Measurements from ENCODE around the gene NECAB2.

Gene NECAB2

DNA sequence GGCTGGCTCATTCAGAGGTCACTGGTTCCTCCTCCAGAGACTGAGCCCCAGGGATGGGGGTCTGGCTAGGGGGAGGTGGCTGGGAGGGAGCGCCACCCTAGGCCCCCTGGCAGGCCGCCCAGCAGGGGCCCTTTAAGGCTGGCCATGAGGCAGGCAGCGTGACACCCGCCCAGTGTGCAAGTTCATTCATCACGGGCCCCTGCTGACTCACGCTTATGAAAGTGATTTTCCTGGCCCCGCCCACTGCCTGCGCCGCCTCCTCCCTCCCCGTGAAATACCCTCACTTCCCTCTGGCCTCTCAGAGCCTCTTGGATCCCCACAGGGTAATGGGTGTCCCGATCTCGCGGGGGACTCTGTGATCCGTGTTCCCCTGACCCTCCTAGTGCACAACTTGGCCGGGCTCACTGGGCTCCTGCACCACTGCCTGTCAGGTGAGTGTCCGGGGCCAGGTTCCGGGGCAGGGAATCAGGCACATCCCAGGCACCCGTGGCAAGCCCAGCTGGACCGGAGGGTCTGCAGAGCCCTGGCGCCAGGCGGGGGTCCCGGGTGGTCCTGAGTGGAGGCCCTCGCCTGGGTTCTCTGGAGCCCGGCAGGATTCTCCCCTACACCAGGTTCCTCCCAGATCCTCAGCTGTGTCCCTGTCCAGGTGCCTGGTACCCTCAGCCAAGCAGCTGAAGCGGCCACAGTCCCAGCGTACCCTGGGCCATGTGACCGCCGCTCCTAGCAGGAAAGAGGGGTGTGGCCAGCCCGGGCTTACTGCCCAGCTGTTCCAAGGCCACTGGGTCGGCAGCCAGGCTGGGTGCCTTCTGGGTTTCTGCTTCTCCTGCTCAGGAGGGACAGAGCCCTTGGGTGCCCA is 14.9 kb upstream of the NECAB2 start, which contains the start of gene OSGIN1:
OSGIN1 (plus strand) TSS at position 301 of the 856 bp plus-strand sequence. CDS start 4,432 bp downstream, outside the sequence.
- peak; percentile 51 for DNase-seq

DNA sequence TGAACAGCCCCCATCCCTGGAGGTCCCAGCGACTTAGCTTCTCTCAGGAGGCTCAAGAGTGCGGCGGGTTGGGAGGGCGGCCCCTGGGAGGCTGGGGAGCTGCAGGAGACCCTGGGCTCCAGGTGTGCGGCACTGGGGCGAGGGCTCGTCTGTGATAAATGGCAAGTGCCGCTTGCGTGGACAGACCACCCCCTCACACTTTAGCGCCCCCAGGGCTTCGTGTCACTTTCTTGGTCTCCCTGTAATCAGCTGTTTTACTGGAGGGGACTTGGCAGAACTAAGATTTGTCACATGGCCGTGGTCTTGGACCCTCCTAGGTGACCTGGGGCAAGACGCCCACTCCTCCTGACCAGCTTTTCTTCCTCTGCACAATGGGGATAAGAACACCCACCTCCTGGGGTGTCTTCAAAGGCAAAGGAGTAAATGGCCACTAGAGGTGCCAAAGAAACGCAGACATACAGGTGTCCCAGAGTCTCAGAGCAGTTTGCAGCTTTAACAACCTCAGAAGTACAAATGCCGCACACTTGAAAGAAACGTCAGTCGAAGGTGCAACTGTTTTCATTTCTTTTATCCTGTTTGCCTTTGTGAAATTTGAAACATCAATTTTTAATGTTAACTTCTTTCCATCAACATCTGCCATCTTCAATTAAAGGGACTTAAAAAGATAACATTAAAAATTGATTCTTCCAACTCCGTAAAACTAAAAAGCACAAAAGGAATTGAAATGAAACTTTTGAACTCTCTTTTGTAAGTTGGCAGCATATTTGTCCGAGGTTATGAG is 14.1 kb upstream of the NECAB2 start:
- no peak for DNase-seq

DNA sequence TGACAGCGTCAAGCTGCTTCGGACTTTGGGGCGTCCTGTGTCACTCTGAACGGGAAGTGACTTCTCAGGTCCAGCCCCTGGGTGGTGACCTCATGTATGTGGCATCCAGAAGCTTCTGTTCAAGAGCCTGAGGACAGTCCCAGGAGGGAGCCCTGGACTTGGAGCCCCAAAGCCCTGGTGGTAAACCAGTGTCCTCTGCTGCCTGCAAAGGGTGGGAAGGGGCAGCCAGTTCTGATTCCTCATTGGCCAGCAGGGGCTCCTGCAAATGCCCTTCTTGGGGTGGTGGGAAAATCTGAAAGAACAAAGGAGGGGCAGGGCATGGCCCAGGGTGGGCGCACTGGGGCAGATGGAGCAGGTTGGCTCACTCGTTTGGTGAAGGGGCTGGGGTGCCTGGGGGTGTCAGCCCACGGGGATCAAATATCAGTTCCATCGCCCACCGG is 13.4 kb upstream of the NECAB2 start:
- DNase-seq: no peak

DNA sequence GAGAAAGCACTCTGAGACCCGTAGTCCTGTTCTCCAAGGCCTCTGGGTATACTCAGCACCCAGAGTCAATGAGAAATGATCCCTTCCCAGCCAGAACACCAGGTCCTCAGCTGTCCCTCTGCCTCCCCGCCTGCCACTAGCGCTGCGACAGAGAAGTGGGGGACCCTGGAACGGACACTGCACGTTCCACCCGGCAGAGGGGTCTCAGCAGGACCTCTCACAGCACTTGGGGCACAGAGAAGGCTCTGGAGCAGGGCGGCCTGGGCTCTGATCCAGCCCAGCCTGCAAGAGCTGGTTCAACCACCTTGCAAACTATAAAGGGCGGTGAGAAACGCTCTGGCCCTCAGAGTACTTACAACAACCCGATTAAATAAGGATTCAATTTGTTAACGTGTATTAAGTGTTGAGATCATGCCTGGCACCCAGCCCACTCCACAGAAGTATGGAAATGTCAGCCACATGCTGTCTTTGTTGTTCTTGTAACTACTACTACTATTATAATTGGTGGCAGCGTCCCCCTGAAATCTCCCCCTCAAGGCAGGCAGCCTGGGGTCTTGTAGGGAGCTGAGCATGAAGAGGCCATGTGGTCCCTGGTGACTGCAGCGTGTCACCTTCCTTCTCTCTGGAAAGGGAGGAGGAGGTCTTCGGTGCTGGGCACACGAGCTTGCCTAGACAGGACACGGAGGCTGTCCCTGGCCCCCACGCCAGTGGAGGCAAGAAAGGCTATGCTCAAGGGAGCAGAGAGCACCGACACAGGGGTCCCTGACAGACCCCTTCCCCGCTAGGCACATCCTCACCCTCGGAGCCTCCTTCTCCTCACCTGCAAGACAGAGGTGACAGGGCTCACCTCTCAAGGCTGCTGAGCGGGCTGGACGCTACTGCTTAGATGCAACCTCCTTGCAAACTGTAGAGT is 12.6 kb upstream of the NECAB2 start:
- no peak for DNase-seq

DNA sequence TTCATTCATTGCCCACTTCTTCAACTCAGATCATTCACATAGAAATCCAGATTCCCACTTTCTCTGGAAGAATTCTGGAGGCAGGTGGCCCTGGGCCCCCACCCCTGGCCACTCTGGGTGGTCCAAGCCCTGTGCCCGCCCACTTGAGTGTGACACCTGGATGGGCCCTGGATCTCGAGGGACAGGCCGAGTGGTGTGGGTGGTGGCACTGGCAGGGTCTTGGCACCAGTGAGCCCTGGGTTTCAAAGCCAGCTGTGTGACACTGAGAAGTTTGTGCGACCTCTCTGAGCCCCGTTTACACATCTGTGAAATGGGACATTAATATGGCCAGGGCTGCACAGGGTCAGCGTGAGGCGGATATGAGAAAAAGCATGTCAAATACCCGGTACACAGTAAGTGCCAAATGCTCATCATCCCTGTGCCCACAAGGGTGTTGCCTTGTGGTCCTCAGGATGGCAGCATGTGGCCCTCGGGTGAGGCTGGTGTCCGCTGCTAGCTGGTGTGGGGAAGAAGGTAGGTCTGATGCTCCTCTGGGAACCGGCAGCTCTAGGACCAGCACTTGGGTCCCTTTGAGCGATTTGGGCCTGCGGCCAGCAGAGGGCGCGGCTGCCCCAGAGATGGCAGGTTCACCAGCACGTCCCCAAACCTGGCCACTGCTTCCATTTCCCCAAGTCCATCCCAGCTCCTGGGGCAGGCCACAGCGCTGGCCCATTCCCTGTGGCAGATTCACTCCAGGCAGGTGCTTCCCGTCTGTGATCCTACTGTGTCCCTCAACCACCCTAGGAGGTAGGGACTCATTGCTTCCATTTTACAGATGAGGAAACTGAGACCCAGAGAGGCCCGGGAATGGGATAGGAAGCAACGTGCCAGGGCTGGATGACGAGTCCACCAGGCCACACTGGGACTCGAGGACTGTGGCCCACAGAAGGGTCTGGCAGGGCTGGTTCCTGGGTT is 11.4 kb upstream of the NECAB2 start:
- peak; percentile 70 for DNase-seq

DNA sequence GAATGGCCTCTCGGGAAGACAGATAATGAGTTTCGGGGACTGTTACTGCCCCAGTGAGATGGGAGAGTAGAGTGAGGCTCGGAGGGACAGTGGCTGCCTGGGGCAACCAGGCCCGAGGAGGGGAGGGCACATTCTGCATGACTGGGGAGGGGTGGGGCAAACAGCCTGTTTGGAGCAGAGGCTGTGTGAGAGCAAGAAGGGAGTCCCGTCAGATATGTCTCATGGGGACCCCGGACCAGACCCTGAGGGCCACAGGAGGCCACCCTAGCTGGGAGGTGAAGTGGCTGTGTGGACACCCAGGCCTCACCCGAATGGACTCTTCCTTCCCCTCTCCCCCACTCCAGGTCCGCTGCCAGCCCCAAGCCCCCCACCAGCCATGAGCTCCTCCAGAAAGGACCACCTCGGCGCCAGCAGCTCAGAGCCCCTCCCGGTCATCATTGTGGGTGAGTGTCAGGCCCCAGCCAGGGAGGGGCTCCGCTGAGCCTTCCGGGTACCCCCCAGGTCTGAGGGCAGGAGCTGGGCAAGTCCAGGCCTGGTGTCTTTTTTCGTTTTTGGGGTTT is 10.7 kb upstream of the NECAB2 start:
- no peak for DNase-seq

DNA sequence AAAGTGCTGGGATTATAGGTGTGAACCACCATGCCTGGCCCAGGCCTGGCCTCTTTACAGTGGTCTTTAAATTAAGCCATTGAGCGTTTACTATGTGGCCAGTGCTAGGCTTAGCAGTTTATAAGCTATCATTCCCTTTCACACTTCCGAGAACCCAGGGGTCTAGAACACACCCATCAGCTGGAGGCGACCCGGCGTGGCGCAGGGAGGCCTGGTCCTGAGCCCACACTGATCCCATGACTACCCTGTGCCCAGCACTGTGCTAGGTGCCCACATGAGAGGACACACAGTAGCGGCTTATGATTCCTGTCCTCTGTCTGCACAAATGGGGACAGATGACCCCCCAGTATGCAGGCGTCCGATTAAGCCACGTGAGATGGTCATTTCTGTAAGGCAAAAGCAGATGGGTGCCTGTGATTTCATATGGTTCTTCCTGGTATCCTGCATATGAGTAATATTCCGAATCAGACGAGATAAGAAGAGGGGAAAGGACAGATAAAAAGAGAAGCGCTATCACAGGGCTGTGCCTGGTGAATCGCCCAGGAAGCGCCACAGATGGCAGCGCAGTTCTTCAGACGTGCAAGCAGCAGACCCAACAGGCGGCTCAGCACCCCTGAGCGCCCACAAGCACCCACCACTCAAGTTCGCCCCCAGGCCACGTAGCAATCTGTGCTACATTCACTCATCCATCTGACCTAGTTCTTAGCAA is 9.8 kb upstream of the NECAB2 start:
- DNase-seq: no peak

DNA sequence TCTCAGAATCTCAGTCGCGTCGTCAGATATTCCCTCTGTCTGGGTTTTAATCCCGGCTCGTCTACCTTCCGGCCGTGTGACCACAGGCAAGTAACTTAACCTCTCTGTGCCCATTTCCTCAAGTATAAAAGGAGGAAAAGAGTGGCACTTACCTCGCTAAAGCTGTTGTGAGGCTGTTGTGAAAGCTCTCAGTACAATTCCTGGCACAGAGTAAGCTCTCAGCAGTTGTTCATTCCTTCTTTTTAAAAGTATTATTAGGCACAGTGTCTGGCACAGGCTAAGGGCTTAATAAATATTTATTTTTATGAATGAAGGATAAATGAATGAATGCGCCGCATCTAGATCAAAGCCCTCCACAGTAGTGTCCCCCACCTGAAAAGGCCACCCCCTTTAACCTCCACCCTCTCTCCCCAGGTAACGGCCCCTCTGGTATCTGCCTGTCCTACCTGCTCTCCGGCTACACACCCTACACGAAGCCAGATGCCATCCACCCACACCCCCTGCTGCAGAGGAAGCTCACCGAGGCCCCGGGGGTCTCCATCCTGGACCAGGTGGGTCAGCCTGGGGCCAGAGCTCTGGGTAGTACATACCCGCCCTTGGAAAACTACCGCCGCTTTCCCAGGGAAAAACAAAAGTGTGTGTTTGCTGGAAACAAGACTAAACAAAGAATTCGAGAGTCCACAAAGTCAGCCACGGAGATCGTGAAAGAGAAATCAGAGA is 9.0 kb upstream of the NECAB2 start:
- no peak for DNase-seq

DNA sequence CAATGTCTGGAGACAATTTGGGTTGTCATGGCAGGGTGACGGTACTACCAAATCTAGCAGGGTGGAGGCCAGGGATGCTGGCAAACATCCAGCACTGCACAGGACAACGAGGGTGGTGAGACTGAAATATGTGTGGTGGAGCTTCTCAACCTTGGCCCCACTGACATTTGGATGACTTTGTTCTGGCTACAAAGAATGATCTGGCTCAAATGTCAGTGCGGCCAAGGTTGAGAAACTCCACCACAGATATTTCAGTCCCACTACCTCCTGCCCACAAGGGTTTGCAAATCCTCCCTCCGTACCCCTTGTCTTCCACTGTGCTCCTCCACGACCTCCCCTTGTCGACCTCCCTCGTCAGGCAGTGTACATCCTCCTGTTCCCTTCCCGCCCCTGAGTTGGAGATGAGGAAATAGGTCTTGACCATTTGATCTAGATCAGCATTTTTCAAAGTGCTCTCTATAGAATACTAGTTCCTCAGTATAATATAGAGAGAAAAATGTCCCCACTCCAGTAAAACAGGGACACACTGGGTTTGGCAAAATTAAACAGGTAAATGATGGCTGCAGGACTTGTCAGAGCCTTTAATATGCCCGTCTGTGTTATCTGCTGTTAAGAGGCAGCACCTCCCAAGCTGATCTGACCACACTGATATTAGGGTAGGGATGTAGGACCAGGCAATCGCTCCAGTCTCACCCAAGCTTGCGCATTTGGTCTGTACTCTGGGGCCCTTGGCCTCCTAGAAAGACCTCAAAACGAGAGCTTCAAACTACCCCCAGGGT is 8.2 kb upstream of the NECAB2 start:
- no peak for DNase-seq

DNA sequence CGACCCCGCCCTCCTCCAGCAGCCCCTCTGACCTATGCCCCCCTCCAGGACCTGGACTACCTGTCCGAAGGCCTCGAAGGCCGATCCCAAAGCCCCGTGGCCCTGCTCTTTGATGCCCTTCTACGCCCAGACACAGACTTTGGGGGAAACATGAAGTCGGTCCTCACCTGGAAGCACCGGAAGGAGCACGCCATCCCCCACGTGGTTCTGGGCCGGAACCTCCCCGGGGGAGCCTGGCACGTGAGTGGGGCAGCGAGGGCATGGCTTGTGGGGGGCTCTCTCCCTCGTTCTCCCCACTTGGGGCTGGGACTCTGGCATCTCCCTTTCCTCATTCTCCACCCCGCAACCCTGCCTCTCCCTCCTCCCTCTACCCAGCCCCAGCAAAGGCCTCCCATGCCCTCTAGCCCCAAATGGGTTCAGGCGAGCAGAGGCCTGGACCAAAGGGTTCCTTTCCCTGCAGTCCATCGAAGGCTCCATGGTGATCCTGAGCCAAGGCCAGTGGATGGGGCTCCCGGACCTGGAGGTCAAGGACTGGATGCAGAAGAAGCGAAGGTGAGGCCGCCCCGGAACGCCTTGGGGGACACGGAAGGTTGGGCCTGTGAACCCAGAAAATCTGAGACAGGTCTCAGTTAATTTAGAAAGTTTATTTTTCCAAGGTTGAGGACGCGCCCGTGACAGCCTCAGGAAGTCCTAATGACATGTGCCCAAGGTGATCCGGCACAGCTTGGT is 7.4 kb upstream of the NECAB2 start:
- DNase-seq: no peak

DNA sequence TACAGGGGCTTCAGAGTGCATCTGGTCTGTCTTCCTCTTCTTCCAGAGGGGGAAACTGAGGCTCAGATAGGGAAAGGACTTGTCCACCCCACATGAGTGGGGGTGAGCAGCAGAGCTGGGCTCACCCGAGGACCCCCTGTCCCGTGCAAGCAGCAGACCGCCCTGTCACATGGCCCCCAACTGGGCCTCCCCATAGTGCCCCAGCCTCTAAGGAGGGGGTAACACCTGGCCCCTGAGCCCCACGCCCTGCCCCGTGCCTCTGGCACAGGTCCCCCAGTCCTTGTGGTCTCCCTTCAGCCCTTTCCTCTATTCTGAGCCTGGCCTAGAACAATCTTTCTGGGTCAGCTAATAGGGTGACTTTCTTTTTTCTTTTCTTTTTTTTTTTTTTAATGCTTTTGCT is 6.5 kb upstream of the NECAB2 start:
- DNase-seq: no peak

DNA sequence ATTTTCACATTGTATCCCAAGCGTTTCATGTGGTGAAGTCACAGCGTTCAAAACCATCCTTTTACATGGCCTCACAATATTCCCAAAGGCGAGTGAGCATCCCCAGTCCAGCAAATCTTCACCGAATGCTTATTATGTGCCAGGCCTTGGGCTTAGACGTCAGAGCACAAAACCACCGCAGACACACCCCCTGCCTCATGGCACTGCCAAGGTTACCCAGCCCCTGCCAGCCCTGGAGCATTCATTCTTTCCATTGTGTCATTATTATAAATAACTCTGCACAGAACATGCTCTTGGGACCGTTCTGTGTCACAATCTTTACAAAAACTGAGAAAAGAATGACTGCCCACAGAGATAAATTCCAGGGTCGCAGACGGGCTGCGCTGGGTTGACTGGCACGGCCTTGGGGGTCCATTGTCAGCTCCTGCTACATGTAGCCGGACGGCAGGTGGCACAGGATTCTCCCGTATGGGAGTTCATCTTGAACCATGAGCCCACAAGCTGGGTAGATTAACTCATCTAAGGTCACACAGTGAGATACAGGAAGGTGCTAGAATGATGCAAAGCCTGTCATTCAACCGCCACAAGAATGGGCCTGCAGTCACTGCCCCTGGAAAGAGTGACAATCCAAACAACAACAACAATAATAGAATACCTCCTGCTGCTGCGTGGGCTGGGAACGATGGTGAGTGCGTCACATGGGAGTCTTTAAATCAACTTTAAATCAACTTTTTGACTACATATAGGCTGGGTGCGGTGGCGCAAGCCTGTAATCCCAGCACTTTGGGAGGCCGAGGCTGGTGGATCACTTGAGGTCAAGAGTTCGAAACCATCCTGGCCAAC is 4.5 kb upstream of the NECAB2 start:
- DNase-seq: no peak

DNA sequence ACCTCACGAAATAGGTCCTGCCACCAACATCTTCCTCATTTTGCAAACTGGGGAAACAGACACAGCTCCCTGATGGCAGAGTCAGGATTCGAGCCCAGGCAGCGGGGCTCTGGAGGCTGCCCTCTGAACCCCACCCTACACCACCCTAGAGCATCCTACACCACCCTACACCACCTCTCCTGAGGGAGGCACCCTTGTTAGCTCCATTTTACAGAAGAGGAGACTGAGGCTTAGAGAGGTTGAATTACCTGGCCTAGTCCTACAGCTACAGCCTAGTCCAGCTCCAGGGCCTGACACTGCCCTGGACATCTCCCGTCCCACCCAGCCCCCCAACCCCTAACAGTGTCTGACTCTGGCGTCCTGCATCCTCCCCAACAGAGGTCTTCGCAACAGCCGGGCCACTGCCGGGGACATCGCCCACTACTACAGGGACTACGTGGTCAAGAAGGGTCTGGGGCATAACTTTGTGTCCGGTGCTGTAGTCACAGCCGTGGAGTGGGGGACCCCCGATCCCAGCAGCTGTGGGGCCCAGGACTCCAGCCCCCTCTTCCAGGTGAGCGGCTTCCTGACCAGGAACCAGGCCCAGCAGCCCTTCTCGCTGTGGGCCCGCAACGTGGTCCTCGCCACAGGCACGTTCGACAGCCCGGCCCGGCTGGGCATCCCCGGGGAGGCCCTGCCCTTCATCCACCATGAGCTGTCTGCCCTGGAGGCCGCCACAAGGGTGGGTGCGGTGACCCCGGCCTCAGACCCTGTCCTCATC is 3.2 kb upstream of the NECAB2 start:
- no peak for DNase-seq

DNA sequence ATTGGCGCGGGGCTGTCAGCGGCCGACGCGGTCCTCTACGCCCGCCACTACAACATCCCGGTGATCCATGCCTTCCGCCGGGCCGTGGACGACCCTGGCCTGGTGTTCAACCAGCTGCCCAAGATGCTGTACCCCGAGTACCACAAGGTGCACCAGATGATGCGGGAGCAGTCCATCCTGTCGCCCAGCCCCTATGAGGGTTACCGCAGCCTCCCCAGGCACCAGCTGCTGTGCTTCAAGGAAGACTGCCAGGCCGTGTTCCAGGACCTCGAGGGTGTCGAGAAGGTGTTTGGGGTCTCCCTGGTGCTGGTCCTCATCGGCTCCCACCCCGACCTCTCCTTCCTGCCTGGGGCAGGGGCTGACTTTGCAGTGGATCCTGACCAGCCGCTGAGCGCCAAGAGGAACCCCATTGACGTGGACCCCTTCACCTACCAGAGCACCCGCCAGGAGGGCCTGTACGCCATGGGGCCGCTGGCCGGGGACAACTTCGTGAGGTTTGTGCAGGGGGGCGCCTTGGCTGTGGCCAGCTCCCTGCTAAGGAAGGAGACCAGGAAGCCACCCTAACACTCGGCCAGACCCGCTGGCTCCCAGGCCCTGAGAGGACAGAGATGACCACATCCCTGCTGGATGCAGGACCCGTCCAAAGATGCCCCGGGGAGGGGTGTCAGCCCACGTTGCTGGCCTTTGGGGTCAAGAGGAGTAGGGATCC is 2.4 kb upstream of the NECAB2 start:
- no peak for DNase-seq

DNA sequence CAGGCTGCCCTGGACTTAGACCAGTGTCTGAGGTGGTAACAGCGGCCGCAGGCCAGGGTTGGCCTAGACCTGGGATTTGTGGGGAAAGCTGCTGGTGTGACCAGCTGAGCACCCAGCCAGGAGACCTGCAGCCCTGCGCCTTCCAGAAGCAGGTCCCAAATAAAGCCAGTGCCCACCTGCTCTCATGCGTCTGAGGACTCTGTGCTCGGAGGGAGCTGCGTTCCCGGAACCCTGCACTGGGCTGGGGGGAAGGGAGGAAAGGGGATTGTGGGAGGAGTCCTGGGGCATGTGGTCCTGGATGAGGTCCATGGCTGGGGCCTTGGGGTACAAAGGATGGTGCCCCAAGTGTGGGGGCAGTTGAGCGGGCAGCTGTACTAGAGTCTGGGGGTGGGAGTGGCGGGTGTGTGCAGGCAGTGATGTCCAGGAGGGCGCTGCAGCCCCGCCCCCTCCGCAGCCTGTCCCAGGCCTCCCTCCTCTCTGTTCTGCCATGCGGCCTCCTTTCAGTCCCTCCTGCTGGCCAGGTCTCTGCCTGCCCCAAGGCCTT is 1.8 kb upstream of the NECAB2 start:
- DNase-seq: no peak

DNA sequence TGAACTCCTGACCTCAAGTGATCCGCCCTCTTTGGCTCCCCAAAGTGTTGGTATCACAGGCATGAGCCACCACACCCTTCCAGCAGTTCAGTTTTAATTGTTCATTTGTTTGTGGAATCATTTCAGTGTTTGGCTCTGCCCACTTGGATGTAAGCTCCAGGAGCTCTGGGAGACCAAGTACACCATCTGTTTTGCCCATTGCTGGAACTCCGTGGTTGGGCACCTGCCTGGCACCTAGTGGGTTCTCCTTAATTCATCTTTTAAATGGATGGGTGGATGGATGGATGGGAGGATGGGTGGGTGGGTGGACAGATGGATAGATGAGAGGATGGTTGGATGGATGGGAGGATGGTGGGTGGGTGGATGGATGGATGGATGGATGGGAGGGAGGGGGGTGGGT is 953 bp upstream of the NECAB2 start:
- no peak for DNase-seq

Measured in CD4-positive, alpha-beta T cell treated with Interleukin-6 for 4 hours (primary cell).